GM19328 (cell line): ENCODE results near the gene RMDN3.

ENCODE experiments used
- ATAC-seq: cut with Tn5 transposase; IDR thresholded peaks from one replicate; pipeline ENCODE4 v1.9.1; 2021; ENCODE audit warnings: mild to moderate bottlenecking, moderate library complexity; ENCODE audit not compliant: unreplicated experiment

Gene RMDN3

DNA sequence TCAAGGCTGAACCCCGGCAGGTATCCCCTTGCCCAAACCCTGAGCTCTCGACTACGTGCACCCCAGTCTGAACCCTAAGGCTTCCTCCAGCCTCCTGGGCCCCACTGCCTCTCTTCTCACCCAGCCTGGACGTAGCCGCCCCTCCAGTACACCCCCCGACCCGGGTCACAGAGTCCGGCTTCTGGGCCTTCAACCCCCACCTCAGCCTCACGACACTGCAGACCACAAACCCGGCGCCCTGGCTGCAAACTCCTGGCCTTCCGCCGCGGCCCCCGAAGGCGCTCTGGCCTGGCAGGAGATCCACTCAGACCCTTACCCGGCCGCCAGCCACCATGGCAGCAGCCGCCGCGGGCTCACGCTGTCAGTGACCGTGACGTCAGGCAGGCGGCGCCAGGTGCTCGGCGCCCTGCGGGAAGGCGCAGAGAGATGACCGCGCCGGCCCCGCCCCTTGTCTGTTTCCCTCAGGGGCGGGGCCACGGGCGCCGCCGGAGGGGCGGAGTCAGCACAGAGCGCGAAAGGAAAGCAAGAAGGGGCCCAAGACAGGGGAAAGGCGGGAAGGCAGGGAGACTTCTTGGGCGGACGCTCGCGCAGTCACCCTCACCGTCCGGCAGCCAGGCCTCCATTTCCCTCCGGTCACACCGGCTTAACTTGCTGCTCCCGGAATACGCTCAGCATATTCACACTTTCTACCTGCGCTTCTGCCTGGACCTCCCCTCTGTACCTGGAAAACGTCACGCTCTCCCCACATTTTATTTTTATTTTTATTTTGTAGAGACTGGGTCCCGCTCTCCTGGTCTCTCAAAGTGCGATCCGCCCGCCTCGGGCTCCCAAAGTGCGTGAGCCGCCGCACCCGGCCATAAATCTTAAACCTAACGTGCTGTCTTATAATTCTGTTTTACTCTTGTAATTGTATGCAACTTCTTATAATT, at the start of gene RMDN3:
Gene RMDN3, minus strand, starts transcription at position 372 of the 929 bp plus-strand sequence. CDS start 471 bp downstream, outside the sequence.
- ATAC-seq, result peak; percentile 72

GRCh38 chr15:40803688-40804087, 48.6 kb upstream of the RMDN3 start:
- ATAC-seq, result no peak

DNA sequence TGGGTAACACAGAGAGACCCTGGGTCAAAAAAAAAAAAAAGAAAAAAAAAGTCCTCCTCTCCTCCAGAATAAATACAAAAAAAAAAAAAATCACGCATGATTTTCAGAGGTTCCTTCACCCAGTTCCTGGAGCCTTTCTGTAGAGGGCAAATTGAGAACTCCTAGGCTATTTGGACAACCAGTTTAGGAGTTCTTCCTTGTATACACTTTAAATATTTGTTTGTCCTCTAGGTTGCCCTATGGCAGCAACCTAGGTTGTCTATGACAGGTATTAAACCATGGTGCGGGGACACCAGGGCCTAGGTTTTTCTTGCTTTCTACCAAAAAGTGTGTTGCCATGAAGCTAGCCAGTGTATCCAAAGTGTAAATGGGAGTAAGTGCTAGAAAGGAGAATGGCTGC, 48.0 kb upstream of the RMDN3 start:
- ATAC-seq, result no peak

DNA sequence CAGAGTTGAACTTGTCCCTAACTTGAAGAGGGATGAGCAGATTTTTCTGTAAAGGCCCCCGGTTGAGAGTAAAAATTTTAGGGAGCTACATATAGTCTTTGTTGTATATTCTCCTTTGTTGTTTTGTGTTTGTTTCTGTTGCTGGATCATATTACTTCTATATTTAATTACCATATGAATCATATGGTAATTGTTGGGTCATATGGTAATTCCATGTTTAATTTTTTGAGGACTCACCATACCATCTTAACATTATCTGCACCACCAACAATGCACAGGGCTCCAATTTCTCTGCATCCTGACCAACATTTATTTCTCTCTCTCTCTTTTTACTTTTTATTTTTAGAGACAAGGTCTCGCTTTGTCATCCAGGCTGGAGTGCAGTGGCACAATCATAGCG, 44.5 kb upstream of the RMDN3 start:
- no peak for ATAC-seq

- ATAC-seq, result no peak
Observed at GRCh38 chr15:40796512-40796911, 41.5 kb upstream of the RMDN3 start.

GRCh38 chr15:40796041-40796440, 41.0 kb upstream of the RMDN3 start:
- no peak for ATAC-seq

GRCh38 chr15:40793216-40793989, 38.3 kb upstream of the RMDN3 start:
- no peak for ATAC-seq

DNA sequence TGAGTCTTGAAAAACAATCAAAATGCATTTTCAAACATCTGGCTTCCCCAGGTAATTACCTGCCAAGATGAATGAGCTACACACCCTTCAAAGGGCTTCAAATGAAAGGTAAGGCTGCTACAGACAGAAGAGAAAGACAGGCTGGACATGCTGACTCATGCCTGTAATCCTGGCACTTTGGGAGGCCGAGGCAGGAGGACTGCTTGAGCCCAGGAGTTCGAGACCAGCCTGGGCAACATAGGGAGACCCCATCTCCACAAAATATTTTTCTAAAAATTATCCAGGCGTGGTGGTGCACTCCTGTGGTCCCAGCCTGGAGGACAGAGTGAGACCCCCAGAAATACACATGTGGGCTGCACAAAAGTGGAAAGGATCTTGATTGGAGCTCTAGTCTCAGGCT, 37.3 kb upstream of the RMDN3 start:
- ATAC-seq, result no peak

- no peak for ATAC-seq
Observed at GRCh38 chr15:40790718-40791117, 35.7 kb upstream of the RMDN3 start.

GRCh38 chr15:40789999-40790398, 34.9 kb upstream of the RMDN3 start:
- ATAC-seq, result no peak

DNA sequence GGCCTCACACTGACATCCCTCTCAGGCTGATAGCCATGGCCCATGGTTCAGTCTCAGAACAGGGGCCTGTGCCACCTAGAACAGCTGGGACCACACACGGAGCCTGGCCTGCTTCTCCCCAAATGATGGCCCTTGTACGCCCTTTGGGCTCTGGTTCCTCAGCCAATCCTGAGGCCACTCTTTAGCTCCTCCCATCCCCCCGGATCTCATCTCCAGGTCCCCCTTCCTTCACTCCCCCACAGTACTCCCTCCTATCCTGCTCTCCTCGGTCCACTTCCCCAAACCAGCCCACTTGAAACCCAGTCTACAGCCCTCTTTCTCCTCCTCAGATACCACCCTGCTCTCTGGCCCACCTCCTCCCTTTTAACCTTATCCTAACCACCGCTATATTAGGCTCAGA, 34.1 kb upstream of the RMDN3 start:
- no peak for ATAC-seq

- no peak for ATAC-seq
Observed at GRCh38 chr15:40787991-40788390, 32.9 kb upstream of the RMDN3 start.

DNA sequence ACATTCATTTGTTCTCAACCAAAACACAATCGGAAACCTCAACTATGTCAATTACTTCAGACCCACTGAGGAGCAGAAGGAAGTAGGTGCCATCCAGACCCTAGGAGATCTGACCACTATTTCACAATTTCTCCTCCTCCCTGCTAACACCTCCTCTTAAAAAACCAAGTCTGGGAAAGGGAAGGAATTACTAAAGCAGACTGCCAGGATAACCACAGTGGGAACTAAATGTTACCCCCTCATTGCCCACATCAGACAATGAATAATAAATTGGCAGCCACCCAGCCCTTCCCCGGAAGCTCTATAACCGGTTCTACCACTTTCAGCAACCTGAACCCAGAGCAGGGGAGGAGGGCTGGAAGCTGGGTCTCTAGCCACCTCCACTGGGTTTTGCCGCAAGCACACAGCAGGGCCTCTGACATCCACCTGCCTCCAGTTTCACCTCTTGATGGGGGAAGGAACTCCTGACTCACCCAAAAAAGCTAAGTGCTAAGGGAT, 32.3 kb upstream of the RMDN3 start:
- ATAC-seq, result no peak

DNA sequence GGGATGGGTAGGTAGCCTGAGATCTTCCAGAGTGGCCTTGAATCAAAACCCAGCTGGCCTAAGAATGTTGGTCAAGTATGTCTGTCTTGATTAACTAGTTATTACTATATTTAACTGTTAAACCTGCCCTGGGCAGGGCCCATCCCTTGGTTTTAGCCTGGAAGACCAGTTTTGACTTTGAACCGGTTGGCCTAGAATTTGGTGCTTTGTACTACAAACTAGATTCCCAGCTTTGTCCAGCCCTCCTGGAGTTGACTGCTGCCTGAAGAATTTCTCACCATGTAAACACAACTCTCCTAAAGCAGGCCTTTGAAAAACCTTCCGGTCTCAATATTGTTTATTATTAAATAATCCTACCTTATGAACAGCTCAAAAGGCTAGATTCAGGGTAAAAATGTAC, 30.8 kb upstream of the RMDN3 start:
- no peak for ATAC-seq

- no peak for ATAC-seq
Observed at GRCh38 chr15:40785164-40785563, 30.1 kb upstream of the RMDN3 start.

DNA sequence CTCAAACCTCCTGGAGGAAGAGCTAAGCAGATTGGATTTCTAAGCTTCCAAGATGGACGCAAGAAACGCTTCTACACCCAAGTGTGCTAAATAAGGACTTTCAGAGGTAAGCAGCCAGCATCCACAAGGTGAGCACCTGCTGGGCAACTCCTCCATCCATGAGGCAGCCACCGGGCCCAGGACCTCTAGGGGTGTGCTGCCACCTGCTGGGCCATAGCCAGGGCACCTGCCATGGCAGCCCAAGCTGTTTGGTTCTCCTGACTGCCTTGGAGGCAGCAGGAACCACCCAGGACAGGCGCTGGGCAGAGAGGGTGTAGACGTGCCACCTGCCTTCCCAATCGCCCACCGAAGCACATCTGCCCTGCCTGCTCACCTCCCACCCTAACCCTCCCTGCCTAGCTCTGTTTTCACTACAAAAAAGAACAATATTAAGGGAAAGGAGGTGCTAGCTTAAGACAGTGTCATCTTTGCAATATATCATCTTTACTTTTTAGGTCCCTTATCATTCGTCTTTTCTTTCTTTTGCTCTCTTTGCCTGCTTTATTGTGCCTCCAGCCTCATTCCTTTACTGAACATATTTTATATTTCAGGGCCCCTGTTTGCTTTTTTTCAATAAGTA, 27.7 kb upstream of the RMDN3 start:
- no peak for ATAC-seq

GRCh38 chr15:40776537-40777141, 21.6 kb upstream of the RMDN3 start:
- no peak for ATAC-seq

GRCh38 chr15:40775740-40776536, 20.9 kb upstream of the RMDN3 start:
- ATAC-seq, result no peak

DNA sequence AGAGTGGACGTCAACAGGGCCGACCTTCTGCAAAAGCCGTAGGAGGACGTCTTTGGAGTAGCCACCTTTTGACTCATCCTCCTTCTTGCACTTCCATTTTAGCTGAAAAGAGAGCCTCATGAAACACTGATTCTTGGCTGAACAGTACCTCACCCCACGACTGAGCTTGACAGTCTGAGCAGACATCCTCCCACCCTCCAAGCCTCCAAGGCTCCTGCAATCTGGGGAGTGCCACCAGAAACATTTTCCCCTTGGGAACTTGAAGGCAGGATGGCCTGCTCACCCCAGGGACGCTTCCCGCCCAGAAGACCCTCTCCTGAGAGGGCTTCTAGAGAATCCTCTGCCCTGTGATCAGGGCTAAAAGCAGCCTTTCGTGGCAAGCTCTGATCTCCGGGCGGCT, 20.0 kb upstream of the RMDN3 start:
- no peak for ATAC-seq

DNA sequence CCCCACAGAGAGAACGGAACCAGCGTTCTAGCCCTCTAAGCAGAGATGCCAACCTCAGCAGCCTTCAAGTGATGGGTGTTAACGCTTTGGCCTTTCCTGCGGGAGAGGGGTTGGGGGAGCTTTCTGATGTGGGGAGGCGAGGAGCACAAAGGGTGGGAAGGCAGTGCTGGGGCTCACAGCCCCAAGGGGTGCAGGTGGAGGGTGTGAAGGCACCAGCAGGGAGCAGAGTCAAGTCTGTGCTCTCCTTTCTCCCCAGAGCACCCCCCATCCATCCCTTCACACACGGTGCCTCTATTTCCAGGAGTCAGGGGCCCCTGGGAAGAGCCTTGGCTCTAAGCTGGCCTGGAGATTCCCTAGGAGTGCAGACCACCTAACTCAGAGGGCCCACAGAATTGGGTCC, 18.8 kb upstream of the RMDN3 start:
- no peak for ATAC-seq
